Transverse colon (tissue), 4 donors: ENCODE results near the gene LMCD1.

ENCODE experiments used
- POLR2A ChIP-seq: fragments of 450-650 bp; IDR thresholded peaks from one replicate; pipeline ENCODE4 v1.6.1; 2016; ENCODE audit warnings: antibody characterized with exemption, mild to moderate bottlenecking, moderate library complexity
- POLR2AphosphoS5 ChIP-seq, 3 donors: sonication (generic); formaldehyde crosslinking; IDR thresholded peaks; one replicate each; pipeline ENCODE4 v1.6.1; 2016; ENCODE audit warnings: antibody characterized with exemption in 3 of 3
- TF ChIP-seq, protein P1 (sequence below), 5 experiments: fragments of 200-600 bp in 3 of 5; fragments of 450-650 bp in 2 of 5; sonication (generic) in 3 of 5; IDR thresholded peaks; 1 replicate in 2 of 5; 2 replicates in 3 of 5; pipeline ENCODE4 v1.5.1; 2016 to 2017; ENCODE audit warnings: antibody characterized with exemption in 5 of 5, inconsistent platforms in 3 of 5, mild to moderate bottlenecking in 2 of 5, moderate library complexity in 1 of 5

DNA sequence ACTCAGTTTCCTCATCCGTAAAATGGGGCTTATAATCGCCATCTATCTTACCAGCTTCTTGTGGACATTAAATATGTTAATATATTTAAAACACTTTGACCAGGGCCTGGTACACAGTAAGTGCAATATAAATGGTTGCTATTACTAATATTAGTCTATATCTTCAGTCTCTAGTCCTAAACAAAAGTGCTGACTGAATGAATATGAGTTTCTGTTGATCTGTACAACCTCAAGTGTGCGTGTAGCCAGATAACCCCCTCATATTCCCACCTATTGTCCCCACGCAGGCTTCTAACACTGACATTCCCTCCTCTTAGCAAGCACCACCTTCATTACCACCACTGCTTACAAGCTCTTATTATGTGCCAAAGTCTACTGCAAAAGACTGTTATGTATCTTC, 27.6 kb upstream of the LMCD1 start:
- TF ChIP-seq, protein P1, sequence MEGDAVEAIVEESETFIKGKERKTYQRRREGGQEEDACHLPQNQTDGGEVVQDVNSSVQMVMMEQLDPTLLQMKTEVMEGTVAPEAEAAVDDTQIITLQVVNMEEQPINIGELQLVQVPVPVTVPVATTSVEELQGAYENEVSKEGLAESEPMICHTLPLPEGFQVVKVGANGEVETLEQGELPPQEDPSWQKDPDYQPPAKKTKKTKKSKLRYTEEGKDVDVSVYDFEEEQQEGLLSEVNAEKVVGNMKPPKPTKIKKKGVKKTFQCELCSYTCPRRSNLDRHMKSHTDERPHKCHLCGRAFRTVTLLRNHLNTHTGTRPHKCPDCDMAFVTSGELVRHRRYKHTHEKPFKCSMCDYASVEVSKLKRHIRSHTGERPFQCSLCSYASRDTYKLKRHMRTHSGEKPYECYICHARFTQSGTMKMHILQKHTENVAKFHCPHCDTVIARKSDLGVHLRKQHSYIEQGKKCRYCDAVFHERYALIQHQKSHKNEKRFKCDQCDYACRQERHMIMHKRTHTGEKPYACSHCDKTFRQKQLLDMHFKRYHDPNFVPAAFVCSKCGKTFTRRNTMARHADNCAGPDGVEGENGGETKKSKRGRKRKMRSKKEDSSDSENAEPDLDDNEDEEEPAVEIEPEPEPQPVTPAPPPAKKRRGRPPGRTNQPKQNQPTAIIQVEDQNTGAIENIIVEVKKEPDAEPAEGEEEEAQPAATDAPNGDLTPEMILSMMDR (IDR thresholded peaks at IDR 0.05), result no peak
- TF ChIP-seq POLR2A (no peak), POLR2AphosphoS5 (IDR thresholded peaks at IDR 0.05) (no peak)
